Stimulated activated naive CD8-positive, alpha-beta T cell treated with anti-CD3 and anti-CD28 coated beads, Interleukin-15, Interleukin-2, amounts not matched to agents 100 ng/mL and 50 ng/mL, for 24 hours (primary cell): ENCODE data around the gene C2orf49.
A peak's percentile ranks its signal among the peaks of the same experiment; 100 is the strongest.
"Not testable (repeated sequence)": the region's sequence is repeated elsewhere in the genome, so short reads cannot be mapped to it uniquely, and the experiment has no call there.

Experiments
- H3K27ac Mint-ChIP-seq: one replicate; pipeline ENCODE4 v1.8.0; 2021; ENCODE audit warnings: mild to moderate bottlenecking, mixed read lengths
- H3K27me3 Mint-ChIP-seq: one replicate; pipeline ENCODE4 v1.8.0; 2021; ENCODE audit warnings: mixed read lengths
- H3K36me3 Mint-ChIP-seq: one replicate; pipeline ENCODE4 v1.8.0; 2021; ENCODE audit warnings: low read depth, mixed read lengths
- H3K4me1 Mint-ChIP-seq: one replicate; pipeline ENCODE4 v1.8.0; 2021; ENCODE audit warnings: low read depth, mixed read lengths
- H3K4me3 Mint-ChIP-seq: one replicate; pipeline ENCODE4 v1.8.0; 2021; ENCODE audit warnings: mild to moderate bottlenecking, mixed read lengths
- H3K9me3 Mint-ChIP-seq: one replicate; pipeline ENCODE4 v1.8.0; 2021; ENCODE audit warnings: mixed read lengths

Gene C2orf49

GRCh38 chr2:105308382-105309146 is 28.8 kb upstream of the C2orf49 start:
- peaks cover 20% of the 10 kb centered on the region for H3K4me1 Mint-ChIP-seq
- peak overlapping the region; percentile 40 for H3K27ac Mint-ChIP-seq
- peaks cover 31% of the 10 kb centered on the region for H3K36me3 Mint-ChIP-seq
- no peaks in the 10 kb centered on the region for H3K27me3 Mint-ChIP-seq
- no peaks in the 10 kb centered on the region for H3K9me3 Mint-ChIP-seq
- no peak overlapping the region for H3K4me3 Mint-ChIP-seq

DNA sequence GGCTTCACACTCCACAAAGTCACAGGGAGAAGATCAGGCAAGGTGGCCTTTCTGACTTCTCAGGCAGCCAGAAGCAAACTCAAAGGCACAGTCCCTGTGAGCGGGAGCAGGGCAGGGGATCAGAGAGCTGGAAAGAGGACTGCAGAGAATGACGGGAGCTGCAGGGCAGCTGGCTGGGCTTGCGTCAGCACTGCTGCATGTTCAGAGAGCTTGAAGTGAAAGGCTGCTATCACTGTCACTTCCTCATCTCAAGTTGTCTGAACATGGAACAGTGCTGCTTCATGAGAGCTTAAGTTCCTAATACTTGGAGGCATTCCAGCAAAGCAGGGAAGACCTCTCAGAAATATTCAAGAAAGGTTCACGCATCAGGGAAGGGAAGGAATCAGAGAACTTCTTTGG is 28.2 kb upstream of the C2orf49 start:
- no peaks in the 10 kb centered on the region for H3K9me3 Mint-ChIP-seq
- no peak overlapping the region for H3K27ac Mint-ChIP-seq
- no peak overlapping the region for H3K4me3 Mint-ChIP-seq
- no peaks in the 10 kb centered on the region for H3K27me3 Mint-ChIP-seq
- peaks cover 22% of the 10 kb centered on the region for H3K4me1 Mint-ChIP-seq
- H3K36me3 Mint-ChIP-seq, result peaks cover 31% of the 10 kb centered on the region

DNA sequence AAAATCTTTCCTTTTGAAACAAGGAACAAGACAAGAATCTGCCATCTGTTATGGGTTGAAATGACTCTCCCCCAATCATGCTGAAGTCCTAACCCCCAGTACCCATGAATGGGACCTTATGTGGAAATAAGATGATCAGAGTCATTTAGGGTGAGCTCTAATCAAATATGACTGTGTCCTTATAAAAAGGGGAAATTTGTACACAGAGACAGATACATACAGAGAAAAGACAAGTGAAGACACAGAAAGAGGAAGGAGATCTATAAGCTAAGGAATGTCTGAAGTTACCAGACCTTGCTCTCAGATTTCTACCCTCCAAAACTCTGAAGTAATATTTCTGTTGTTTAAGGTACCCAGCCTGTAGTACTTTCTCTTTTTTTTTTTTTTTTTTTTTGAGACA is 23.5 kb upstream of the C2orf49 start:
- H3K36me3 Mint-ChIP-seq, result peaks cover 6% of the 10 kb centered on the region
- no peaks in the 10 kb centered on the region for H3K27me3 Mint-ChIP-seq
- H3K4me1 Mint-ChIP-seq, result peaks cover 31% of the 10 kb centered on the region
- no peaks in the 10 kb centered on the region for H3K9me3 Mint-ChIP-seq
- H3K27ac Mint-ChIP-seq, result no peak overlapping the region
- H3K4me3 Mint-ChIP-seq, result no peak overlapping the region

- Mint-ChIP-seq H3K9me3 (no peaks in the 10 kb centered on the region), H3K27me3 (no peaks in the 10 kb centered on the region), H3K27ac (no peak overlapping the region), H3K4me3 (no peak overlapping the region), H3K36me3 (peaks cover 2% of the 10 kb centered on the region), H3K4me1 (peaks cover 36% of the 10 kb centered on the region)
Measured at GRCh38 chr2:105315314-105315713, 22.0 kb upstream of the C2orf49 start.

DNA sequence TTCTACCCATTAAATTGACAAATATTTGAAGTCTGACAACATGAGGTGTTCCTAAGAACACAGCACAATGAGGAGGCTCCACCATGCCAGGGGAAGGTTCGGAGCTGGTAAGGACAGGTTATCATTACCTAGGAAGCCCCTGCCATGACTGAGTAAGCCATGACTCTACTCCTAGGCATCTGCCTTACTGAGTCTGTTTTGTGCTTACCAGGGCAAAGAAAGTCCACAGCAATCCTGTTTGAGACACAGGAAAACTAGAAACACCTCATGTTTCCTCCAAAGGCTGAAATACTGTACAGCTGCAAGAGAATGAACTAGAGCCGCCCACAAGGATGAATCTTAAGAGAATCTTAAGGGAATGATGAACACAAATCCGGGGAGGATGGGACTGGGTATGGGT is 19.4 kb upstream of the C2orf49 start:
- H3K27me3 Mint-ChIP-seq, result no peaks in the 10 kb centered on the region
- no peak overlapping the region for H3K4me3 Mint-ChIP-seq
- peaks cover 4% of the 10 kb centered on the region for H3K36me3 Mint-ChIP-seq
- peaks cover 40% of the 10 kb centered on the region for H3K4me1 Mint-ChIP-seq
- no peaks in the 10 kb centered on the region for H3K9me3 Mint-ChIP-seq
- no peak overlapping the region for H3K27ac Mint-ChIP-seq

DNA sequence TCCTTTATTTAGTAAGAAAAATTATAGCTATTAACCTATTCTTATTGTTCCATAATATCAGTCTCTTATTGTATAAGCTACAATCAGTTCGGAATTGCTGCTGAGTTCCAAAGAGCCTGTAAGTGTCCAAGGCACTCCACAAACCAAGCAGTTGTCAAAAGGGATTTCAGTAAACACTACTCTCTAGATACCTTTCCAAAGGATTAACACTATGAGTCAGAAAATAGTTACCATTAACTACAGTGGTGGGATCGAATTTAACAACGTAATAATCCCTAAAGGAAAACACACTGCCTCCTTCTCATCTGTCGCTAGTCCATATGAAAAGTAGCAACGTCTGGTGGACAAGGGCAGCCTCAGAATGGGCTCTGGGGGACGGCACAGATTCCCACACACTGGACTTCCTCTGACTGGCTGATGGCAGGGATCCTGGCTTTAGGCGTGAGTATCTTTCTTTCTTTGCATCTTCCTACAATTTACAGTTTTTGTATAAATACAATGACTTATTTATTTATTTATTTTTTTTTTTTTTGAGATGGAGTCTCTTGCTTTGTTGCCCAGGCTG is 16.6 kb upstream of the C2orf49 start:
- peaks cover 48% of the 10 kb centered on the region for H3K4me1 Mint-ChIP-seq
- H3K36me3 Mint-ChIP-seq, result peaks cover 15% of the 10 kb centered on the region
- H3K27me3 Mint-ChIP-seq, result no peaks in the 10 kb centered on the region
- no peak overlapping the region for H3K4me3 Mint-ChIP-seq
- H3K9me3 Mint-ChIP-seq, result no peaks in the 10 kb centered on the region
- no peak overlapping the region for H3K27ac Mint-ChIP-seq

GRCh38 chr2:105321875-105322646 is 15.3 kb upstream of the C2orf49 start:
- no peak overlapping the region for H3K27ac Mint-ChIP-seq
- peaks cover 15% of the 10 kb centered on the region for H3K36me3 Mint-ChIP-seq
- H3K4me1 Mint-ChIP-seq, result peaks cover 53% of the 10 kb centered on the region

DNA sequence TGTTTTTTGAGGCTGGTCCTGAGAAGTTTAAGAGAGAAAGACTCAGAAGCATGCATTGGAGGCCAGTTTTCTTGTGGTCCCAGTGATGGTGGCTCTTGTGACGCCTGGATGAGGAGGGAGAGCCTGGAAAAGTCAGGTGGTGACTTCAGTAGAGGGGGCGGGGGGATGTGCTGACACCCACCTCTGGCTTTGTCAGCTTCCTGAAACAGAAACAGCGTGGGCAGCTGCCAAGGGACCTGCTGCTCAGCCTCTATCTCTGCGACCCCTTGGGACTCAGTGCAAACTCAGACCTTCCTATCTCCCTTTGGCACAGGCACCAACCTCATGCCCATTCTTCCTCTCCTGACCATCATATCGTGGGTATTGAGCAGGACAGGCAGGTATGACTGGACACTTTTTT is 14.2 kb upstream of the C2orf49 start:
- H3K36me3 Mint-ChIP-seq, result peaks cover 15% of the 10 kb centered on the region
- H3K4me3 Mint-ChIP-seq, result no peak overlapping the region
- H3K4me1 Mint-ChIP-seq, result peaks cover 55% of the 10 kb centered on the region
- H3K9me3 Mint-ChIP-seq, result no peaks in the 10 kb centered on the region
- no peaks in the 10 kb centered on the region for H3K27me3 Mint-ChIP-seq
- no peak overlapping the region for H3K27ac Mint-ChIP-seq

More at GRCh38 chr2:105321875-105322646, 15.3 kb upstream of the C2orf49 start:
- Mint-ChIP-seq H3K4me3 (no peak overlapping the region), H3K27me3 (no peaks in the 10 kb centered on the region), H3K9me3 (no peaks in the 10 kb centered on the region)

GRCh38 chr2:105324101-105324500 is 13.2 kb upstream of the C2orf49 start:
- H3K27ac Mint-ChIP-seq, result no peak overlapping the region
- no peak overlapping the region for H3K4me3 Mint-ChIP-seq
- peaks cover 59% of the 10 kb centered on the region for H3K4me1 Mint-ChIP-seq
- no peaks in the 10 kb centered on the region for H3K27me3 Mint-ChIP-seq
- H3K36me3 Mint-ChIP-seq, result peaks cover 15% of the 10 kb centered on the region
- no peaks in the 10 kb centered on the region for H3K9me3 Mint-ChIP-seq

DNA sequence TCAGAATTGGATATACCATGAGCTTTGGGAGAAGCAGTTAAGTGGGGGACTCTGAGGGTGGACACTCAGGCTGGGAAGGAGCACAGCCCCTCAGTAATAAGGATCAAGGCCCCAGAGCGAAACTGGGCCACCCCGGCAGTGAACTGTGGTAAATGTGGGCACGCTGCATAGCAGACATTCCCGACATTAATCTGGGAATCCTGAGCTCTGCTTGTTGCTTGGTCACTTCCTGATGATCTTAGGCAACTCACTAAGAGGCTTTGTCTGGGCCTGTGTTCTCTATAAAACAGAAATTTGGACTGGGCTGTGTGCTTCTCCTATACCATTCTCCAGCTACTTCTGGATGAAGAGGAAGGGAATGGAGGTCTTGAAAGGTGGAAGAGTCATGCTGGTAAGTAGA is 12.6 kb upstream of the C2orf49 start:
- peaks cover 61% of the 10 kb centered on the region for H3K4me1 Mint-ChIP-seq
- H3K27ac Mint-ChIP-seq, result no peak overlapping the region

GRCh38 chr2:105325389-105325963 is 11.9 kb upstream of the C2orf49 start:
- Mint-ChIP-seq H3K4me3 (no peak overlapping the region), H3K9me3 (no peaks in the 10 kb centered on the region), H3K4me1 (peaks cover 64% of the 10 kb centered on the region), H3K27me3 (no peaks in the 10 kb centered on the region), H3K27ac (no peak overlapping the region), H3K36me3 (peaks cover 15% of the 10 kb centered on the region)

More for the DNA sequence above, 12.6 kb upstream of the C2orf49 start:
- Mint-ChIP-seq H3K27me3 (no peaks in the 10 kb centered on the region), H3K9me3 (no peaks in the 10 kb centered on the region), H3K36me3 (peaks cover 15% of the 10 kb centered on the region), H3K4me3 (no peak overlapping the region)

DNA sequence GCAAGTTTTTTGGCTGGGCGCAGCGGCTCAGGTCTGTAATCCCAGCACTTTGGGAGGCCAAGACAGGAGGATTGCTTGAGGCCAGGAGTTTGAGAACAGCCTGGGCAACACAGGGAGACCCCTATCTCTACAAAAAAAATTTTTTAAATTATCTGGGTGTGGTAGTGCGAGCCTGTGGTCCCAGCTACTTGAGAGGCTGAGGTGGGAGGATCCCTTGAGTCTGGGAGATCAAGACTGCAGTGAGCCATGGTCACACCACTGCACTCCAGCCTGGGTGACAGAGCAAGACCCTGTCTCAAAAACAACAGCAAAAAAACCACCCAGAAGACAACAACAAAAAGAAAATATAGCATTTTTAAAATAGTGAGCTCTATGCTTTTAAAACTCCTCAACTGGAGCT is 10.1 kb upstream of the C2orf49 start:
- not testable (repeated sequence) for H3K27ac Mint-ChIP-seq, H3K27me3 Mint-ChIP-seq, H3K9me3 Mint-ChIP-seq, H3K4me3 Mint-ChIP-seq
- peaks cover 69% of the 10 kb centered on the region for H3K4me1 Mint-ChIP-seq
- peaks cover 15% of the 10 kb centered on the region for H3K36me3 Mint-ChIP-seq

GRCh38 chr2:105327690-105328089 is 9.7 kb upstream of the C2orf49 start:
- peak overlapping the region; percentile 92 for H3K27ac Mint-ChIP-seq
- no peaks in the 10 kb centered on the region for H3K27me3 Mint-ChIP-seq
- peak overlapping the region; percentile 91 for H3K4me3 Mint-ChIP-seq
- H3K9me3 Mint-ChIP-seq, result no peaks in the 10 kb centered on the region
- peaks cover 65% of the 10 kb centered on the region for H3K4me1 Mint-ChIP-seq
- peaks cover 14% of the 10 kb centered on the region for H3K36me3 Mint-ChIP-seq

DNA sequence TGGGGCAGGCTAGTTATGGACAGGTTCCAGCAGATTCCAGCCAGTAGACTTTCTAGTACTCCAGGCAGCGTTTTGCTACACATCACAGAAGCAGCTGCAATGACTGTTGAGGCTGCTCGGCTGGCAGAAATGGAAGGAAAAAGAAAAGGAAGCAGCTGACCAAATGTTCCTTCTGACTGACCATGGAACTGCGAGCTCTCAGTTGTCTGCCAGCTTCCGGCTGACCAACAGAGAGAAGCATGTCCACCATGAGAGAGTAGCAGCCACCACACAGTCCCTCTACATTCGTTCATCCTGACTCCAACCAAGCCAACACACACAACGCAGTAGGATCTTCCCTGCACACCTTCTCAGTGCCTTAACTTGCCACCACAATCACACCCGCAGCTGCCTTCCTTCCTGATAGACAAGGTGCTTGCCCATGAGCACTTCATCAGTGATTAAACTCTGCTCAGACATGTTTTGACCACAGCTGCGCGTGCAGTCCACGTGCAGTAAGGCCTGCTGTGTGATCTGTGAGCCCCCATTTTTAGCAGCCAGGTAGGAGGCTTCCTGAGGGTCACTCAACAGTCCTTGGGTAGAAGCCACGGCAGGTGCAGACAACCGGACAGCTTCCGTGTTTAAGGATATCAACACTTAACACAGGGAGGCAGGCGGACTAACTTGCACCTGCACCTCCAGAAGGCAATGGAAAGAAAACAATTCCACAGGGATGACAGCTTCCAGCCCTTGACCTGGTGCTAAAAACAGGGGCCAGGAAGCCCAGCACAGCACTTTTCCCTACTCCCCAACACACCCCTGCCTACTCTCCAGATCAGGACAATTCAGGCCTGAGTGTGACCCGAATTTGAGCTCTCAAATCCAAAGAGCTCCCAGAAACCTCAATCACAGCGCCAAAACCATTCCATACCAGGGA is 8.8 kb upstream of the C2orf49 start:
- peaks cover 7% of the 10 kb centered on the region for H3K36me3 Mint-ChIP-seq
- H3K9me3 Mint-ChIP-seq, result no peaks in the 10 kb centered on the region
- peak overlapping the region; percentile 92 for H3K27ac Mint-ChIP-seq
- H3K27me3 Mint-ChIP-seq, result no peaks in the 10 kb centered on the region
- peaks cover 57% of the 10 kb centered on the region for H3K4me1 Mint-ChIP-seq
- H3K4me3 Mint-ChIP-seq, result peak overlapping the region; percentile 91
